ENCODE measurements around the gene TIGD4.

Gene TIGD4

GRCh38 chr4:152724494-152724893, 55.0 kb downstream of the TIGD4 start:
- DNase-seq (ENCODE audit: insufficient read length, low spot score), result no peak
- no peak for FAIRE-seq
- TF ChIP-seq CTCF (IDR thresholded peaks at IDR 0.05; ENCODE audit: insufficient read depth, missing control alignments), result no peak

GRCh38 chr4:152723236-152723635, 56.3 kb downstream of the TIGD4 start:
- DNase-seq (ENCODE audit: insufficient read length, low spot score) (no peak), FAIRE-seq (no peak)
- TF ChIP-seq CTCF (IDR thresholded peaks at IDR 0.05; ENCODE audit: insufficient read depth, missing control alignments), result no peak

GRCh38 chr4:152719801-152720556, 59.6 kb downstream of the TIGD4 start:
- no peak for TF ChIP-seq CTCF (IDR thresholded peaks at IDR 0.05; ENCODE audit: insufficient read depth, missing control alignments)
- FAIRE-seq, result no peak
- no peak for DNase-seq (ENCODE audit: insufficient read length, low spot score)
